Hepatic stellate cell (primary cell): ENCODE data around the gene BACE2.

Experiments
- DNase-seq: peaks from one replicate; pipeline ENCODE4 v3.0.0; 2011; ENCODE audit warnings: low spot score

The BACE2 gene

DNA sequence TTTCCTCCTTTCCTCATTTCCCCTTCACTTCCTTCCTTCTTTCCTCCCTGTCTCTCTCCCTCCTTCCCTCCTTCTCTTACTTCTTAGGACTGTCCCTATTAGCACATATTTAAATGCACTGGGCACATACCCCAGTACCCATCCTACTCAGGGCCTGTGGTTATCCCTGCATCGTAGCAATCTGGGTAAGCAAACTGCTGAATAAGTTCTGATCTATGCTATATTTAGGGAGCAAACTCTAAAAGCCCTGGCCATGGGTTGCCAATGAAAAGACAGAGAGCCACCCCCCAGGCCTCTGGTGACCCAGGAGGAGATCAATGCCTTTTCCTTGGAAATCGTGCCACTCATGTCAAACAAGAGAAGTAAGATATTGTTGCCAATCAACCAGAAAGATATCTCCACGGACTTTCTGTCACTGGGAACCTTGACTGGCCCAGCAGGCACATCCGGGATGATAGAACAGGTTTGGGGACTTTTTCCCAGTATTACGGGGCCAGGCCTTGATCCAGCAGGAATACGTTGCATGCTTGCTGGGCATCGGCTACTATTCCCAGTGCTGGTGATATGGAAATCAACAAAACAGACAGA, 154.0 kb downstream of the BACE2 start:
- no peak for DNase-seq

DNA sequence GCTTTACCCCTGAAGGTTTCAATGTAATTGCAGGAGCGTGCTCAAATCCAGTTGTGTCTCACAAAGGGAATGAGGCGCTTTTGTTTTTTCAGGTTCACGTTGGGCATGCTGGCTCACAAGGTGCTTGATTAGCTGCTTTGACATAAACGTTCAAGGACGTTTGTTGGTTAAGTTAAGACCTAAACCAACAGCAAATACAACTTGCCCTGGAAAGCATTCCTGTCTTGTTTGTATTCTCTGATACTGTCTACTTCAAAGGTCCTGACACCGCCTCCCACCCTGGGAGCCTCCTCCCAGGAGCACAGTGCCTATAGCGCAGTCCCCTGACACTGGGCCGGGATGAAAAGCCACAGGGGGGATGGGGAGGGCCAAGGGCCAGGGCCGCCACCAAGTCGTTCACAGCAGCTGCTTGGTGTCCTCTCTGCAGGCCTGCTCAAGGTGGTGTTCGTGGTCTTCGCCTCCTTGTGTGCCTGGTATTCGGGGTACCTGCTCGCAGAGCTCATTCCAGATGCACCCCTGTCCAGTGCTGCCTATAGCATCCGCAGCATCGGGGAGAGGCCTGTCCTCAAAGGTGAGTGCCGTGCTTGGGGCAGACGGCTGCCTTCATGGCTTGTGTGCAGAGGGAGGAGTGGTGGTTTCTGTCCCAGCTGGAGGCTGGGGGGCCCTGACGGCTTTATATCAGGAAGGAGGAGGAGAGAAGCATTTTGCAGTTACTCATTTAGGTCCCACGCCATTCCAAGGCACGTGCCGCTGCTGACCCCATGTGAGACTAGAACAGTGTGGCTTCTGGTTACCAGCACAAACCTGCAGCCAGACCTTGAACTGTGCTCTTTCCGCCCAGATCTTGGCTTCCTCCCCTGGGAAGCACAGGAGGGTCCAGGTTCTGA, 154.8 kb downstream of the BACE2 start:
- no peak for DNase-seq

DNA sequence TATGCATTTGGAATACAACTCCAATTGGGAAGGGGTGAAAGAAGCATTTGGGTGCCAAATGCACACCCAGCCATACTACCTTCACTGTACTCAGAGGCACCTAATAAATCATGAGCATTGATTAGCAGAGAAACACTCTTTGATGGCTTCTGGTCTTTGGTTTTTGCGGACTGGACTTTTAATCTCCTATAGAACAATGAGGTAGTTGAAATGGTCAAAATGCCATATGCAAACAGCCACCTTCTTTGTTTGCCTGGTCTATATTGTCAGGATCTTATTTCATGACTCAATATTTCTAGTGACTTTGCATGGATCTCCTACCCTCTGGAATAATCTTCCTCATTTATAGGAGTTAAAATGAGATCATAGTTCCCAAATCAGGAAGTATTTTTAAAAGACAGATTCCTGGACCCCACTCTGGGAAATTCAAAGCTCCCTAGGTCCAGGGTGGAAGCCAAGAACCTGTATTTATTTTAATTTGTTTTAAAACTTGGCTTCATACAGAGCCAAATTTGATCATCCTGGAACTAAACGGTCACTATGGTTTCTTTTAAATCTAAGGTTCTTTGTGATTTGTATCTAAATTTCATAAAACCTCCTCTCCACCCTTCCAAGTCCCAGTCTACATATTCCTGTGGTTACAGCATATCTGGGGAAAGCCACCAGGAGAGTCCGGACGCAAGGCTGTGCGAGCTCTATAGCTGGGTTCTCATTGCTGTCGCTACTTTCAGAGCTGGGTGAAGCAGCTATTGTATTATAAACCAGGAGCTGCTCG, 157.4 kb downstream of the BACE2 start:
- DNase-seq = no peak

DNA sequence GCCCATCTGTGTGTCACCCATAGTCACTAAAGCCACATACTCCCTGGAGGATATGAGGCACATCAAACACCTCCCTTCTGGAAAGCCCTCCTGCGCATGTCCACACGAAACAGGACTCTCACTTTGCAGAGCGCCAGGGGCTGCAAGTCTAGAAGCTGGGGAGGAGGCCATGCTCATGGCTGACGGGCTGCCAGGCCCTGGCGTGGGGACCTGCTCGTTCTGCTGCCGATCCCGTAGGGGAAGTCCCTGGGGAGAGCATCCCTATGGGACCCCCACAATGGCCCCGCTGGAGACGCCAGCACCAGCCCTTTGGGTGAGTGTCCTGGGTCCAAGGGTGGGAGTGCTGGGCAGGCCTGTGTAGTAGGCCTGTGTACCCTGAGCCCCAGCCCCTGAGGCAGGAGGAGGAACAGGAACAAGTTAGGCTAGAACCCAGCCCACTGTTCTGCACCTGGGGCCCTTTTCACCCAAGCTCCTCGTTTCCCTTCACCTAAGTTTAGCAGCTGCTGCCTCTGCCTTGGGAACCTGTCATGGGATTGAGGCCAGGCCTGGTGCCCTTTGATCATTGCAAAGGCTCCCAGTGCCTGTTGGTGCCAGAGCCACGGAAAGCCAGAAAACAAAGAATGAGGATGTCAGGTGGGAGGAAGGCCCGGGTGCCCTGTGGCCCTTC, 158.6 kb downstream of the BACE2 start:
- no peak for DNase-seq

DNA sequence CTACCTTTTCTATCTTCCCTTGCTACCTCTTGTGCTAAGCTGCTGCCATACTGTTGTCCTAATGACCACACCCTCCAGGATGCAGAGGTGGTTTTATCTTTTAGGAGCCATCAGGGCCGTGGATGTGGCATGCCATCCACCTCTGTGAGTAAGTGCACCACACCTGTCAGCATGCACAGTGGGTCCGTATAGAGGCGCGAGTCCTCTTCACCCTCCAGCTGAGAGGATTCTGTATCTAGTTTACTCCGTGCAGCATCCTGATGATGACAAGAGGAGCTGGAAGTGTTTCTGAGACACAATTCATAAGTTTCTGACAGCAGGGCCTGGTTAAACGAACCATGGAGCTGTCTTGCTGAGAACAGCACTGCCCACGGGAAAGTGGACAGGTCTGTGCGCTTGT, 159.8 kb downstream of the BACE2 start:
- no peak for DNase-seq

DNA sequence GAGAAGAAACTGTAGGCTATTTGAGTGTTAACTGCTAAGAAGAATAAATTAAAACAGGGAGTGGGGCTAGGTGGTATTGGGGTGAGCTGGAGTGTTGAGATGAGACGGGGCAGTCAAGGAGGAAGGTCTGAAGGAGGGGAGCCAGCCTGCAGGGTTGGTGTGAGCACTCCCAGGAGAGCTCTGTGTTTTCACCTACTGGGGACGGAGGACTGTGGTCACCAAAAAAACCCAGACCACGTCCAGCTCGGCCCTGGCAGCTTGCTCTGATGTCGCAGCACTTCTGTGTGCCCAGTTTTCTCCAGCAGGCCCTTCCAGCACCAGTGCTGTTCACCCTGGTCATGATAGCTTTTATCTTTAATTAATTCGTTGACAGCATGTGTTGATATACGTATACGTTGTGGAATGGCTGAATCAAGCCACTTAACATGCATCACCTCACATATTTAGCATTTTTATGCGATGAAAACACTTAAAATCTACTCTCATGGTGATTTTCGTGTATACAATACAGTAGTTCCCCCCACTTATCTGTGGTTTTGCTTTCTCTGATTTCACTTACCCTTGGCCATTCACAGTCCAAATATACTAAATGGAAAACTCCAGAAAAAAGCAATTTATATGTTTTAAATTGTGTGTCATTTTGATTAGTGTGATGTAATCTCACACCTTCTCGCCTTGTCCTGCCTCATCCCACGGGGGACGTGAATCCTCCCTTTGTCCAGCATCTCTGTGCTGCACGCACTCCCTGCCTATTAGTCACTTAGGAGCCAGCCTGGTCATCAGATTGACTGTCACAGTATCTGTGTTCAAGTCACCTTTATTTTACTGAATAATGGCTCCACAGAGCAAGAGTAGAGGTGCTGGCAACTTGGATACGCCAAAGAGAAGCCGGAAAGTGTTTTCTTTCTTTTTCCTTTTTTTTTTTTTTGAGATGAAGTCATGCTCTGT, 161.0 kb downstream of the BACE2 start:
- DNase-seq = no peak
